Stimulated activated naive CD4-positive, alpha-beta T cell (primary cell): ENCODE measurements around the gene DAPK1.

Experiments
- DNase-seq, 6 experiments: peaks; one replicate each; lab custom pipeline; 2025; lab: John Stamatoyannopoulos, UW

DAPK1 gene

GRCh38 chr9:87614397-87614796, 116.7 kb downstream of the DAPK1 start:
- no peak for DNase-seq

GRCh38 chr9:87615136-87615535, 117.5 kb downstream of the DAPK1 start:
- DNase-seq, result no peak

- no peak for DNase-seq
Observed at GRCh38 chr9:87615547-87616148, 118.0 kb downstream of the DAPK1 start.

- DNase-seq, result no peak
Observed at GRCh38 chr9:87618226-87618625, 120.6 kb downstream of the DAPK1 start.

GRCh38 chr9:87618931-87619330, 121.3 kb downstream of the DAPK1 start:
- DNase-seq, result no peak

GRCh38 chr9:87619346-87619745, 121.7 kb downstream of the DAPK1 start:
- no peak for DNase-seq

- DNase-seq, result no peak
Observed at GRCh38 chr9:87620731-87621322, 123.2 kb downstream of the DAPK1 start.

- no peak for DNase-seq
Observed at GRCh38 chr9:87622098-87622497, 124.4 kb downstream of the DAPK1 start.

GRCh38 chr9:87622923-87623322, 125.3 kb downstream of the DAPK1 start:
- DNase-seq, result no peak

- DNase-seq, result no peak
Observed at GRCh38 chr9:87628346-87628745, 130.7 kb downstream of the DAPK1 start.

GRCh38 chr9:87629104-87629503, 131.4 kb downstream of the DAPK1 start:
- DNase-seq, result no peak

GRCh38 chr9:87630266-87630665, 132.6 kb downstream of the DAPK1 start:
- DNase-seq, result no peak

GRCh38 chr9:87630846-87631245, 133.2 kb downstream of the DAPK1 start:
- no peak for DNase-seq

GRCh38 chr9:87635656-87636501, 138.2 kb downstream of the DAPK1 start:
- DNase-seq, result no peak

GRCh38 chr9:87638292-87638691, 140.6 kb downstream of the DAPK1 start:
- no peak for DNase-seq

GRCh38 chr9:87639949-87640348, 142.3 kb downstream of the DAPK1 start:
- DNase-seq, result no peak

- DNase-seq, result no peak
Observed at GRCh38 chr9:87640385-87640795, 142.7 kb downstream of the DAPK1 start.

GRCh38 chr9:87641067-87641466, 143.4 kb downstream of the DAPK1 start:
- DNase-seq, result no peak

- DNase-seq, result no peak
Observed at GRCh38 chr9:87642330-87643106, 144.9 kb downstream of the DAPK1 start.

- DNase-seq, result no peak
Observed at GRCh38 chr9:87643107-87643650, 145.5 kb downstream of the DAPK1 start.

GRCh38 chr9:87643778-87644570, 146.3 kb downstream of the DAPK1 start:
- no peak for DNase-seq
